ENCODE measurements around the gene CREB5.
"Not testable (repeated sequence)": the region's sequence is repeated elsewhere in the genome, so short reads cannot be mapped to it uniquely, and the experiment has no call there.

CREB5 gene, protein sequence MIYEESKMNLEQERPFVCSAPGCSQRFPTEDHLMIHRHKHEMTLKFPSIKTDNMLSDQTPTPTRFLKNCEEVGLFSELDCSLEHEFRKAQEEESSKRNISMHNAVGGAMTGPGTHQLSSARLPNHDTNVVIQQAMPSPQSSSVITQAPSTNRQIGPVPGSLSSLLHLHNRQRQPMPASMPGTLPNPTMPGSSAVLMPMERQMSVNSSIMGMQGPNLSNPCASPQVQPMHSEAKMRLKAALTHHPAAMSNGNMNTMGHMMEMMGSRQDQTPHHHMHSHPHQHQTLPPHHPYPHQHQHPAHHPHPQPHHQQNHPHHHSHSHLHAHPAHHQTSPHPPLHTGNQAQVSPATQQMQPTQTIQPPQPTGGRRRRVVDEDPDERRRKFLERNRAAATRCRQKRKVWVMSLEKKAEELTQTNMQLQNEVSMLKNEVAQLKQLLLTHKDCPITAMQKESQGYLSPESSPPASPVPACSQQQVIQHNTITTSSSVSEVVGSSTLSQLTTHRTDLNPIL

DNA sequence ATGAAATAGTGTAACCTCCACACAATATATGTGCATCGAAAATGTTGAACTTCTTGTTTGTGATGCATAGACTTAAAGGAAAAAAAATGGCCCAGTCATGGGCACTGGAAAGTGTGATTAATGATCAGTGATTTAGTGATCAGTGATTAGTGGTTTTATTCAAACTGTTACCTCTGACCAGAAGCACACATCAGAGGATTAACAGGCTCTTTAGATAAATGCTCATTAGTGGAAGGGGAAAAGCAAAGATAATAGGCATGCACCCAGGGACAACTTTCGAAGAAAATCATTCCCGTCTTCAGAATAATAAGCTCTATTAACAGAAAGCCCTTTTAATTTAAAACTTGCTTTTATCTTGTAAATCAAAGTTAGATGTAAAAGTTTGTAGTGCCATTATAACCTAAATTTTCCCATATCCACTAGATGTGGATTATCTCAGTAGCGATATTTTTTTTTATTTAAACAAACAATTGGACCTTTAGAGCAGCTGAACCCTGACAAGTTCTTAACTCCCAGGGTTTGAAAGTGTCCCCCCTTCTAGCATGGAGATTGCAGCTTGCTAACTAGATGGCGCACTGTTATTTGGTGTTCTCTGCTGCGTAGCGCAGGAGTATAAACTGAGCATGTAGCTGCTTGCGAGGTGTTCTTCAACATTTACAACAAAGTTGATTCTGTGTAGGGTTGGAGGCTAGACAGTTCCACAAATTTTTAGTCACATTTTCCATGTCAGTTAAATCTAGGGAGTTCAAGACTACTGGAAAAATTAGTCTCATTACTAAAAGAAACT, at the start of gene CREB5:
CREB5 (plus strand) TSS at position 643 of the 787 bp plus-strand sequence. CDS start 397 bp downstream, outside the sequence.
- no peak for DNase-seq (ENCODE audit: low read depth in 2 of 2, low spot score in 1 of 2)

DNA sequence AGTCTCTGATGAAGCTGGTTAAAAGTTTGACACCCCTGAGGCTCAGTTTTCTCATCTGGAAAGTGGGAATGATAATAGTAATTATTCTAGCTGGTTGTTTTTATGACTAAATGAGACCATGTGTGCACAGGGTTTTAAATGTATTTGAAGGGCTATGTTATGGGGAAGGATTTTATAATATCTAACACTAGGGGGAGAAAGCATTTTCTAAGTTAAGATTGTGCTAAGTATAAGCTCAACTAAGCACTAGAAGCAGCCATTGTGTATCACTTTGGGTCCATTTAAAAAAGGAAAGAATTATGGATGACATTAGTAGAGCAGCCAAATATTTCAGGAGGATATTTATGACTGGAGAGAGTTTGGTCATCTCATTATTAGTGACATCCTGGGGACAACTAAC, 49.5 kb upstream of the CREB5 start:
- no peak for DNase-seq (ENCODE audit: low read depth in 2 of 2, low spot score in 1 of 2)

DNA sequence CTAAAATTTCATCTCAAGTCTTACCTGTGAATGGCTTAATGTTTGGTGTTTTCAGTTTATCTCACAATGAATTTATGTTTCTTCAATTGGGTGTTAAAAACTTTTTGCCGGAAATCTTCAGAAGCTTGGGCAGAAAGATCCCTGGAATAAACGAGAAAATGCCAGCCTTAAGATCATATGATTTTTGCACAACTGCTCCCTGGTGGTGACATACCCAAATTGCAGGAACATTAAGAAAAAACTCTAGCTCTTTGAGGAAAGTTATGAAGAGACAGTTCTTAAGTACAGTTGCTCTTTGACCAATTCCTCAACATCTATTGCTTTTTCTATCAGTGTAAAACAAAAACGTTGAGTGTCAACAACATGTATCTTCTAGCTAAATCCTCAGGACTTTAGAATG, 48.2 kb upstream of the CREB5 start:
- no peak for DNase-seq (ENCODE audit: low read depth in 2 of 2, low spot score in 1 of 2)

DNA sequence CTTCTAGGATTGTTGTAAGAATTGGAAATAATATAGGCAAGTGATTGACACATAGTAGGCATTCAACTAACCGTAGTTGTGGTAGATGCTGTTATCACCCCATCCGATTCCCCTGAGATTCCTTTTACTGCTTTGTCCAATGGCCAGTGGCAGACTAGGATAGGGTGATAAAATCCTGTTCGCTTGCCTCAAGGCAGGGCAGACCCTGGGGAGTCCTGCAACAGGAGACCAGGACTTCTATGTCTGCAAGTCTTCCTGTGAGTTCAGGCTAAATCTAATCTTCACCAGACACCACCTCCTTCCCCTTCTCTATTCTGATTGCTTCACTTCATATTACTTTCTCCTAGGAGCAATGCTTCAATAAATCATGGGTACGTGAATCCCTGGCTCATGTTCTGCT, 42.8 kb upstream of the CREB5 start:
- no peak for DNase-seq (ENCODE audit: low read depth in 2 of 2, low spot score in 1 of 2)

DNA sequence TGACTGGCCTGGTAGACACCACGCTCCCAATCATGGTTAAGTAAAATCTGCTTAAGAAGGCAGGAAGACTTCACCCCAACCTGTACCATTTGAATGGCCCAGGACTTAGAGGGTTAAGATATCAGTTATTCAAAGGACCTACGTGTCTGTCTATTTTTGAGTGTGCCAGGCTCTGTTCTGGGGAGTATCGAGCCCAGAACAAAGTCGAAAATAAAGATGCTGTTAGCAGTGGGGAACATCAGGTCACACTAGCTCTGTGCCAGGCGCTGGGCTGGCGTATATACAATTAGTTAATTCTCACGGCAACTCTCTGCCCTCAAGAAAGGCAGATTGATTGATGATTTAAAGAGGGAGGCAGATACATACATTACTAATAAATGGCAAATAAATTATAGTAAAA, 40.5 kb upstream of the CREB5 start:
- DNase-seq (ENCODE audit: low read depth in 2 of 2, low spot score in 1 of 2): no peak

DNA sequence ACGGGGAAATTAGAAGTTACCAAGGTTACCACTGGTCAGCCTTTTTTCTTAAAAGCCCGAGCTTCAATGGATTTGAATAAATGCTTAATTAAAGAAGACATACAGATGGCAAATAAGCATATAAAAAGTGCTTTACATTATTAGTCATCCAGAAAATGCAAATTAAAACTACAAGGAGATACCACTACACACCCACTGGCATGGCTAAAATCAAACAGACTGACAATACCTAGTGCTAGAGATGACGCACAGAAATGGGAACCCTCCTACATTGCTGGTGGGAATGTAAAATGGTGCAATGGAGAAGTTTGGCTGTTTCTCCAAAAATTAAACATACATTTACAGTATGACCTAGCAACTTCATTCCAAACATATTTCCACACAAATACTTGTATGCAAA, 38.3 kb upstream of the CREB5 start:
- no peak for DNase-seq (ENCODE audit: low read depth in 2 of 2, low spot score in 1 of 2)

DNA sequence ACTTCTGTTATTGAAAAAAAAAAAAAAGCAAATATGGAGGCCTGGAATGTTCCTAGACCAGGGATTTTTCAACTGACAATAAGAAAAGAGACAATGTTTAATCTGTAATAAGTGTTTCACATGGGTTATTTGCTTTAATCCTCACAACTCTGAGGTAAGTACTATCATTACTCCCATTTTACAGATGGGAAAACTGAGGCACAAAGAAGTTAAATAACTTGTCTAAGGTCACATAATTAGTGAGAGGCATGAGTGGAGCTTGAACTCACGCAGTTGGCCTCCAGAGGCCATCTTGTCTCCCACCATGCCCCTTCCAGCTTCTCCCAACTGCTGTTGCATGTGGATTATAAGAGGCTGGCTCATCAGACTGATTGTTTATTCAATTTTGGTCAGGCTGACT, 36.6 kb upstream of the CREB5 start:
- no peak for DNase-seq (ENCODE audit: low read depth in 2 of 2, low spot score in 1 of 2)

DNA sequence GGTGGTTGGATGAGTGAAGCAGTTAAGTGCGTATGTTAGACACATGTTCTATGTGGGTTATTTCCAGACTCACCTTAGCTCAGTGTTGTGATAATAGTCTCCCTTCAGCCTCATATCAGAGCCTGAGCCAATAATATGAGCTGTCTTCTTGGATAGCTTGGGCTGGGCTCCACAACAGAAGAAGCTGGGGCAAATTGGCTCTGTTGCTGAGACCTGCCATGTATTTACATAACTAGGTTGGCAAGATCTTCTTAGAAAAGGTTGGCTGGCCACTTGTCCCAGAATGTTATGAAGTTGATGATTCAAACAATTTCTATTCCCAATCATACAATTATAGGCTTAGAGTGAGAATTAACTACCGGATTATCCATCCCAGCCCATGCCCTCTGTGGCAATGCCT, 35.7 kb upstream of the CREB5 start:
- DNase-seq (ENCODE audit: low read depth in 2 of 2, low spot score in 1 of 2): no peak

DNA sequence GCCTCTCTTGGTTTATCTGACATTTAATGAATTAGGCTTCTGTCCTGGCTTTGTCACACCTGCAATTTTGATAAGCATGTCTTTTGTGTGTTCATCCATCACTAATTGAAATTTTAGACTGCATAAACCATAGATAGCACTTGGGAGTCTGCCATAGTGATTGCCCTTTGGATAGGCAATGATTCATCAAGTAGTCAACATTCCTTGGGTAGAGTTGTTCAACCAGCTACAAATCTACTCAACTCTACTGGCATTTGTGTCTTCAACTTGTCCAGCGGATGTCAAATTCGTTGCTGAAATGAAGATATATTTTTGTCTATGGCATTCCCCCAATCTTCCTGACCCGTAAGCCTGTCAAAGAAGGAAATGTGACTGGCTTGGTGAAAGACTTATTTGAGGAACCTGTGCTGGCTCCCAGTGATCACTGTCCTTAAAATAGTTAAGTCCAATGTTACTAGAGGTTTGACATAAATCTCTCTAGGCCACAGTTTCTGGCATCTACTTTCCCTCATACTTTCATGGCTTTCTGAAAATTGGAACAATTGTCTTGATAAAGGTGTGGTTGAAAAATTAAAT, 33.7 kb upstream of the CREB5 start:
- DNase-seq (ENCODE audit: low read depth in 2 of 2, low spot score in 1 of 2): no peak

DNA sequence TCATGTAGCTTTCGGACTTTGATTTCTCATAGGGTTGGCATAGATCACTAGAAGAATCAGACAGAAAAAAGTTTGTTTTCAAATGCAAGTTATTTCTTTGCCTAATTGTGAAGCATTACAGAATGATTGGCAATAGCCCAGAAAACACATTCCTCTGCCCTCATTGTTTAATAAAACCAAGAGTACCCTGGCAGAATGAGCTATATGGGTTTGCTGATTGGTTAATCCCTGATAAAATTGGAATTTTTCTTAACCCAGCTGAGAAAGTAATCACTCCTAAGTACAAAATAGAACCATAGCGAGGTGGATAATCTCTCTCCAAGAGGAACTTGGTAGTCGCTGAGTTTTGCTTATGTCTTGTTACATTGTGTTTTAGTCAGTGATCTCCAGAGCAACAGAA, 30.9 kb upstream of the CREB5 start:
- no peak for DNase-seq (ENCODE audit: low read depth in 2 of 2, low spot score in 1 of 2)

DNA sequence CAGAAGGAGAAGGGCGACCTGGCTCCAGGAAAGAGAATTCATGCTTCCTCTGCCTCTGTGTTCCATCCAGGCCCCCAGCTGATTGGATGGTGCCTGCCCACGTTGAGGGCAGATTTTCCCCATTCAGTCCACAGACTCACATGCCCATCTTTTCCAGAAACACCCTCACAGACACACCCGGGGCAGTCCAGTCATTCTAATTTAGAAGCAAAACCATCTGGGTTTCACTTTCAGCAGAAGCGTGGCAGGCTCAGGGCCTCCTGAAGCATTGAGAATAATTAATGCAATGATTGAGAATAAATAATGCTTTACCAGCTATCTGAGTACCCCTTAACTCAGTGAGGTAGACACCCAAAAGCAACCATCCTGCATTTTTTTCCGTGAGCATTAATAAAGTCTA, 30.2 kb upstream of the CREB5 start:
- DNase-seq (ENCODE audit: low read depth in 2 of 2, low spot score in 1 of 2): no peak

DNA sequence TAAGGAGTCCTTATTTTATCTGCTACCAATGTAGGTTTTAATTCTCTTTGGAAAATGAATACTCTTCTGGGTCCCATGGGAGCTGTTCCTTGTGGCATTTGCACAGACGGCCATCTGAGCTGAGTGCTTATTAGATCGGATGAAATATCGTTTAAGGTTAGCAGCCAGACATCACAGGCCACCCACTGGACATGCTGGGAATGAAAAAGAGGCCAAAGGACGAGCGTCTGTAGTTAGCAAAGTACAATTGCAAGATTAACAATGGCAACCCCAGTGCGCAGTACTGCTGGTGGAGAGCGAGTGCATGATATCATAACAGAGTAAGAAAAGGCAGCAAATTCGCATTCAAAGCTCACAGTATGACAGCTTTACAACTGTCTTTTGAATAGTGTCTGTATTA, 28.3 kb upstream of the CREB5 start:
- DNase-seq (ENCODE audit: low read depth in 2 of 2, low spot score in 1 of 2): no peak

DNA sequence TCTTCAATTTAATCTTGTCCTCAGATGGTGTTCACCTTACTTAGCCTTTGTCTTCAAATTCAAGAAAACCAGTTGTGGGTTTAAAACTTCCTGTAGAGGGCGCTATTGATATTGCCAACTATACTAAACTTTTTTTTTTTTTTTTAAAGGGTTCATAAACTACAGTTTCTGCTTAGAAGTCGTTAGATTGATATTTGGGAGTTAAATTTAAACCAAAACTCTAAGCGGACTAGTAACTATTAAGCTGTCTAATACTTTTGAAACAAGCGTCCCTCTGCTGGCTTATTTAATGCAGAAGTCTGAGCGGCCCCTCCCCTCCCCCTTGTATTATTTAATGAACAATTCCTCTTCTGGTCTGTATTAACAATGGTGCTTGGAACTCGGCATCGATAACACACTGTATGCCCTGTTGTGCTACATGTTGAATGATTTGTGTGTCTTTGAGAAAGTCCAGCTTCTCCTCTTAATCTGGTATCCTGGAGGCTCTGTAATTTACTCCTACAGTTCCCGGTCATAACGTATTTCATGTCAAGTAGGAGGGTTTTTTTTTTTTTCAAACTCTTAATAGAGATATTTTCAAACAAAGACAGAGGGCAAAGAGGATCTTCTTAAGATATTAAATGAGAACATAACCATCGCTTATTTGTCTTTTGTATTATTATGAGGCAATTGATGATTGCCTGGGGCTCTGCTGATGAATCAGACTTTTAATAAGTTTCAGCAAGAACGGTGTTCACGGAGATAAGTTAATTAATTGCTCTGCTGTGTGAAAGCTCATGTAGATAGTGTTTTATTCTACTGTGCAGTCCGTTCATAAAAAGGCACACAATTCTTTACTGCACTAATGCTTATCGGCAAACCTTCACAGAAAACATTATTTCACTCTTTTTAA, 22.6 kb upstream of the CREB5 start:
- DNase-seq (ENCODE audit: low read depth in 2 of 2, low spot score in 1 of 2): no peak

DNA sequence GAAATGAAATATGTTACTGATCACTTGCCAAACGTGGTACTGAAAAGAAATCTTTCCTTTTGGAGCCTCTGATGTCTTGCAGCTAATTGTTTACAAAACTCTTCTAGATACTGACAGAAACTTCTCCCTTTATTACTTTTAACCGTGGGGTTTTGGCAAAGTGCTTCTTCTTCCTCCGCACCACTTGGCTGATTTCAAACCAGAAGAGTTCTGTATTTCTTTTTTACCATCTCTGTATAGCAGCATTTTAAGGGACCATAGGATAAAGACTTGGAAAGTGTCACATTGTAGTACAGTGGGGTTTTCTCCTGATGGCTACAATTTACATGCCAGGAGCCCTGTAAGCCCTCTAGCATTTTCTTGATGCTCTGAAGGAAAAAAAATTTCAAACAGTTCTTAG, 21.9 kb upstream of the CREB5 start:
- DNase-seq (ENCODE audit: low read depth in 2 of 2, low spot score in 1 of 2): no peak

DNA sequence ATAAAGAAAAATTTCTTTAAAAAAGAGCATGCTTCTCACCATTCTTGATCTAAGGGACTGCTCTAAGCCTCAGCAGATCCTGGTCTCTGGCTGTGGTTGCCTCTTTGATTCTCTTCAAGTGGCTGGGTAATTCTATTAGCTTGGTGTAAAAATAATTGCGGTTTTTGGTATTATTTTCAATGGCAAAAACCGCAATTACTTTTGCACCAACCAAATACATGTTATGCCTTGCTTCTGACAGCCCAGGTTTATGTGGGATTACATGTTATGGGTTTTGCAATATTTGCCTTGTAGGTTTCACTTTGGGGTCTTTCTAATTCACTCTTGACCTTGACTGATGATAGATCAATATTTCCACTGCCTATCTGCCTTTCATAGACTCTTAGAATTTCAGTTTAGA, 20.0 kb upstream of the CREB5 start:
- DNase-seq (ENCODE audit: low read depth in 2 of 2, low spot score in 1 of 2): no peak

DNA sequence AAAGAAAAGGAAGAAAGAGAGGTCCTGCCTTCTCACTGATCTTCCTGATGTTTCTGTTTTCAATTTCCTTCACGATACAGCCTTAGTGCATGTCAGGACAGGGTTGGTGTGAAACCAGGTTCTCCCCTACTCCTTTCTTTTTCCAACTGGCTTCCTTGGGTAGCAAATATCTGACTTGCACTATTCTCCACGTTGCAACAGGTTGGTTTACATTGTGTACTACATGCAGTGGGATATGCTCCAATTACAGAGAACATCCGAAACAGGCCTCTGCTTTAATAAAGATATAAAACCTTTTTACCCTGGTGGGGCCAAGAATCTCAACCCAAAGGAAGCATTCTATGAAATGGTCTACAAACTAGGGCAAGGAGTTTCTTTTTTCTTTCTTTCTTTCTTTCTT, 16.9 kb upstream of the CREB5 start:
- DNase-seq (ENCODE audit: low read depth in 2 of 2, low spot score in 1 of 2): no peak

DNA sequence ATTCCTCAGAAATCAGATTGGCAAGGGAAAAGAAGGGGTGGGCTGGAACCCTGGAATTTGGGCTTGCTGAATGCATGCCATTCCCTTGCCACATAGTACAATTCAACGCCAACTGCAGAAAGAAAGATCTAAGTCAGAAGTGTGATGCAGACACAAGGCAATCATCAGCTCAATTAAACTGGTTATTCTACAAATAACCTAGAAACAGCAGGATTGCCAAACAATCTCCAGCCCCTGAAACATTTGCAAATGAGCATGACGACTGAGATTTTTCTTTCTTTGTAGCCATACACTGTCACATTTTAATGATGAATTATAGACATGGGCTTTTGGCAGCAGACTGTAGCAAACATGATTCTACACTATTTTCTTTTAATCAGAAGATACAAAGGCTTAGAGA, 16.5 kb upstream of the CREB5 start:
- DNase-seq (ENCODE audit: low read depth in 2 of 2, low spot score in 1 of 2): no peak

DNA sequence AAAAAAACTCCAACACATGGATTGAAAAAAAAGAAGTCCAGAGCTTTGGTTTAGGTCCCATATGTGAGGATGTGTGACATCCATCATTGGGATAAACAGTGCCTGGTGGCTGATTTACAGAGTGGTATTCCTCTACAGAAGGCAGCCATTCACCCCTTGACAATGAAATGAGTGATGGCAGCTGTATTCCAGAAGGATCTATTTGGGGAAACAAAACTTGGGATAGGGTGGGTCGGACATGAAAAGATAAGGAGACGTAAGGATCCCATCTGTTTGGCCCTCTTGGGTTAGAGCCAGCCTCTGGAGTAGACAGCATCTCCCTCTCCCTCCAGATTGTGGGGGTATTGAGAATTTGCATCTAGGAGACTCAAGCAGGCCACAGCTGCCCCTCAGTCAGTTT, 15.2 kb upstream of the CREB5 start:
- DNase-seq (ENCODE audit: low read depth in 2 of 2, low spot score in 1 of 2): no peak

DNA sequence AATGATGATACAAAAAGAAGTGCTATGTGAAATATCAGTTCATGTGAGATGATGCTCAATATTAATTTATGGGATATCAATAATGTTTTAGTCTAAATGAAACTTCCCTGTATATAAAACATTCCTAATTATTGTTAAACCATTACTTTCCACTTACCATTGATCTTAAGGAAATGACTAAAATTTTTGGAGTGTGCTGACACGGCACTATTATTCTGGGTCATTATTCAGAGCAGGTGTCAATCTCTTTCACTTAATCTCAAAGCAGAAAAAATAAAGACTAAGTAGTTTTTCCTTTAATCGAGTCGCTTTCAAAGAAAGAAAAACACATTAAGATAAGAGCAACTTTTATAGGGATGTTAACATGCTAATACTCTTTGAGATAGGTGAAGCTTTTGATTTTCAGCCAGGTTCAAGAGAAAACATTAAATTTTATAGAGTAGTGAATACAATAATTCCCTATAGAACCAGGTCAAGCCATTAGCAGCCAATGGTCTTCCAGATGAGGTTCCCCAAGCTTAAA, 11.4 kb upstream of the CREB5 start:
- no peak for DNase-seq (ENCODE audit: low read depth in 2 of 2, low spot score in 1 of 2)

DNA sequence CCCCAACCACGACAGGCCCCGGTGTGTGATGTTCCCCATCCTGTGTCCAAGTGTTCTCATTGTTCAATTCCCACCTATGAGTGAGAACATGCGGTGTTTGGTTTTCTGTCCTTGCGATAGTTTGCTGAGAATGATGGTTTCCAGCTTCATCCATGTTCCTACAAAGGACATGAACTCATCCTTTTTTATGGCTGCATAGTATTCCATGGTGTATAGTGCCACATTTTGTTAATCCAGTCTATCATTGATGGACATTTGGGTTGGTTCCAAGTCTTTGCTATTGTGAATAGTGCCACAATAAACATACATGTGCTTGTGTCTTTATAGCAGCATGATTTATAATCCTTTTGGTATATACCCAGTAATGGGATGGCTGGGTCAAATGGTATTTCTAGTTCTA, 10.8 kb upstream of the CREB5 start:
- DNase-seq (ENCODE audit: low read depth in 2 of 2, low spot score in 1 of 2): not testable (repeated sequence)

DNA sequence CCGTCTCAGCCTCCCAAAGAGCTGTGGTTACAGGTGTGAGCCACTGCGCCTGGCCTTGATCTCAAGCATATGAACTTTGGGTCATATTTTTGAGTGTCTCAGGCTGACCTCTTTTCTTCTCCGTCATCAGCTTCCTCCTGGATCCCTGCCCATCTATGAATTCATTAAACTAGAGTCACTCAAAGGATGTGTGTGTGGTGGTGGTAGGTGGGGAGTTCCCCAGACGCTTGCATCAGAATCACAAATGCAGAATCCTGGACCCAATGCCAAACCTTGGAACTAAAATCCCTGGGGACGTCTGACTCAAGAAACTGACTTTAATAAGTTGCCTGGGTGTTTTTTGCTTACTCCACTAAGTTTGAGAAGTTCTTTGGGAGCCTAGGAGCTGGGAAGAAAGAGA, 6.7 kb upstream of the CREB5 start:
- no peak for DNase-seq (ENCODE audit: low read depth in 2 of 2, low spot score in 1 of 2)
